ENCODE measurements around the gene HPSE2. TPM values are rescaled to one million over a fixed set of nuclear protein-coding genes. Genes with fewer than 3 reads are reported as not detected.

Gene HPSE2
- total and polyA plus RNA-seq, 2 of the 8 experiments (the other 6 are each of a cell fraction or from before 2014, with no cell fraction given) = 0.41 to 0.58 TPM

DNA sequence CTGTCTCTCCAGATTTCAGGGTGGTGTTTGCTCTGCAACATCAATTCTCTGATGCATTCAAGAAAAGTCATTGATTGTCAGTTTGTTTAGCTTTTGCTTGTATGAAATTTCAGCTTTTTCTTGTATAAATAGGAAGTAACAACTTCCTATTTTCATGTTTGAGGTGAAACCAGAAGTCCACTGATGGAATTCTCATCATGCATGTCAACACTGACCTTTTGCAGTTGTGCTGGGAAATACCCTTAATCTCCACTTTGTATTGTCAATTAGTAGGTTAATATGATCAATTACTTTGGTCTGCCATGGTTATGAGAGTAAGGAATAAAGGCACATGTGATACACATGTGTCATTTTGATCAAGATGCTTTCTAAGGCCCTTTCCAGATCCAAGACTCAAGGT is 580.2 kb downstream of the HPSE2 start:
- H3K79me2 ChIP-seq (ENCODE audit: control insufficient read depth in 1 of 2, insufficient read depth in 2 of 2, low read length in 2 of 2) = no peaks in the 10 kb centered on the region
- no peak overlapping the region for H2BK20ac ChIP-seq (ENCODE audit: low read length)
- TF ChIP-seq YY1 (IDR thresholded peaks at IDR 0.05; ENCODE audit: low read depth, low read length) = no peak
- no peak for TF ChIP-seq KDM4A (IDR thresholded peaks at IDR 0.05; ENCODE audit: low read depth, low read length, severe bottlenecking)
- no peak for TF ChIP-seq RAD21 (IDR thresholded peaks at IDR 0.05 in 1 of 2, conservative IDR thresholded peaks at IDR 0.05 in 1 of 2; ENCODE audit: low read depth in 2 of 2, low read length in 2 of 2)
- no peak for TF ChIP-seq CTBP2 (IDR thresholded peaks at IDR 0.05; ENCODE audit: borderline replicate concordance, insufficient read depth, insufficient read length, low read length)
- TF ChIP-seq POLR2A (IDR thresholded peaks at IDR 0.05; ENCODE audit: control extremely low read depth in 1 of 2, low read depth in 2 of 2, low read length in 2 of 2) = no peak
- TF ChIP-seq, protein P1, sequence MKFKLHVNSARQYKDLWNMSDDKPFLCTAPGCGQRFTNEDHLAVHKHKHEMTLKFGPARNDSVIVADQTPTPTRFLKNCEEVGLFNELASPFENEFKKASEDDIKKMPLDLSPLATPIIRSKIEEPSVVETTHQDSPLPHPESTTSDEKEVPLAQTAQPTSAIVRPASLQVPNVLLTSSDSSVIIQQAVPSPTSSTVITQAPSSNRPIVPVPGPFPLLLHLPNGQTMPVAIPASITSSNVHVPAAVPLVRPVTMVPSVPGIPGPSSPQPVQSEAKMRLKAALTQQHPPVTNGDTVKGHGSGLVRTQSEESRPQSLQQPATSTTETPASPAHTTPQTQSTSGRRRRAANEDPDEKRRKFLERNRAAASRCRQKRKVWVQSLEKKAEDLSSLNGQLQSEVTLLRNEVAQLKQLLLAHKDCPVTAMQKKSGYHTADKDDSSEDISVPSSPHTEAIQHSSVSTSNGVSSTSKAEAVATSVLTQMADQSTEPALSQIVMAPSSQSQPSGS (IDR thresholded peaks at IDR 0.05; ENCODE audit: low read length) = no peak
- TF ChIP-seq CEBPB (IDR thresholded peaks at IDR 0.05; ENCODE audit: low read depth, low read length) = no peak
- no peak for TF ChIP-seq SRF (IDR thresholded peaks at IDR 0.05; ENCODE audit: low read depth, low read length)
- TF ChIP-seq ASH2L (IDR thresholded peaks at IDR 0.05; ENCODE audit: low read length) = no peak
- no peak for TF ChIP-seq JUND (IDR thresholded peaks at IDR 0.05; ENCODE audit: low read length)
- no peak for TF ChIP-seq TCF12 (IDR thresholded peaks at IDR 0.05; ENCODE audit: low read depth, low read length)
- no peak for TF ChIP-seq JUN (IDR thresholded peaks at IDR 0.05; ENCODE audit: low read depth, low read length)
- TF ChIP-seq, protein P2, sequence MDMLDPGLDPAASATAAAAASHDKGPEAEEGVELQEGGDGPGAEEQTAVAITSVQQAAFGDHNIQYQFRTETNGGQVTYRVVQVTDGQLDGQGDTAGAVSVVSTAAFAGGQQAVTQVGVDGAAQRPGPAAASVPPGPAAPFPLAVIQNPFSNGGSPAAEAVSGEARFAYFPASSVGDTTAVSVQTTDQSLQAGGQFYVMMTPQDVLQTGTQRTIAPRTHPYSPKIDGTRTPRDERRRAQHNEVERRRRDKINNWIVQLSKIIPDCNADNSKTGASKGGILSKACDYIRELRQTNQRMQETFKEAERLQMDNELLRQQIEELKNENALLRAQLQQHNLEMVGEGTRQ (IDR thresholded peaks at IDR 0.05; ENCODE audit: low read length) = no peak
- TF ChIP-seq SIX5 (IDR thresholded peaks at IDR 0.05; ENCODE audit: low read depth, low read length) = no peak
- no peak overlapping the region for H4K91ac ChIP-seq (replicated peaks; ENCODE audit: insufficient read length, low read length)
- H3K9ac ChIP-seq (replicated peaks in 1 of 4; ENCODE audit: extremely low read depth in 1 of 4, low read depth in 3 of 4, low read length in 3 of 4) = no peak overlapping the region
- ChIA-PET POLR2A (ENCODE audit: partially characterized antibody) (no interaction called here), CTCF (ENCODE audit: partially characterized antibody) (interaction anchor here (0.5 to 1.4 kb wide), 6 partner anchors 8 to 645 kb away, joined by 3 to 5 read pairs (median 3); no protein-coding TSS in a partner anchor)
- H2BK120ac ChIP-seq (replicated peaks; ENCODE audit: low read depth, low read length) = no peak overlapping the region
- no peak for FAIRE-seq
- H2BK15ac ChIP-seq (ENCODE audit: low read length) = no peak overlapping the region
- H3K27ac ChIP-seq (ENCODE audit: low read depth, low read length) = no peak overlapping the region
- no peak for DNase-seq (ENCODE audit: low read depth in 1 of 2, low spot score in 2 of 2)
- peak overlapping the region; percentile 61; the same call in 1 of the 2 replicates for H2AFZ ChIP-seq (ENCODE audit: low read length)
- H3K23me2 ChIP-seq (ENCODE audit: low read depth, low read length) = no peaks in the 10 kb centered on the region
- H3K23ac ChIP-seq (ENCODE audit: insufficient read length) = no peak overlapping the region
- H3K14ac ChIP-seq (ENCODE audit: insufficient read length) = no peak overlapping the region
- no peak overlapping the region for H4K5ac ChIP-seq (ENCODE audit: insufficient read length, low read depth, low read length)
- no peak overlapping the region for H3K56ac ChIP-seq (replicated peaks; ENCODE audit: insufficient read length, low read depth, low read length)
- no peaks in the 10 kb centered on the region for H4K20me1 ChIP-seq (replicated peaks in 1 of 2; ENCODE audit: control insufficient read depth in 1 of 2, insufficient read depth in 2 of 2, low read length in 2 of 2)
- H2BK12ac ChIP-seq (ENCODE audit: low read depth, low read length) = no peak overlapping the region
- H3K4me2 ChIP-seq (ENCODE audit: insufficient read depth in 1 of 2, low read depth in 2 of 2, low read length in 2 of 2) = no peak overlapping the region
- H3K36me3 ChIP-seq (ENCODE audit: control insufficient read depth in 2 of 4, insufficient read depth in 4 of 4, low read length in 3 of 4) = no peaks in the 10 kb centered on the region
- H3K27me3 ChIP-seq (replicated peaks in 1 of 4; ENCODE audit: control insufficient read depth in 3 of 4, extremely low read depth in 1 of 4, insufficient read depth in 3 of 4, low read length in 3 of 4) = no peaks in the 10 kb centered on the region
- no peak overlapping the region for H2BK5ac ChIP-seq (ENCODE audit: low read depth, low read length)
- no peak overlapping the region for H3K4me3 ChIP-seq (ENCODE audit: extremely low read depth in 1 of 4, insufficient read depth in 2 of 4, low read depth in 3 of 4, low read length in 4 of 4)
- no peaks in the 10 kb centered on the region for H3K4me1 ChIP-seq (replicated peaks in 1 of 4; ENCODE audit: control insufficient read depth in 3 of 4, insufficient read depth in 4 of 4, low read length in 3 of 4)
- H3K4ac ChIP-seq (replicated peaks; ENCODE audit: insufficient read length, low read depth, low read length) = no peak overlapping the region
- no peak overlapping the region for H3K18ac ChIP-seq (ENCODE audit: extremely low read depth, low read length)
- H3K79me1 ChIP-seq (ENCODE audit: low read depth, low read length) = no peaks in the 10 kb centered on the region
- H3K9me3 ChIP-seq (ENCODE audit: insufficient read depth in 2 of 2, low read depth in 1 of 2, low read length in 1 of 2) = no peaks in the 10 kb centered on the region
- no peak overlapping the region for H4K8ac ChIP-seq (ENCODE audit: extremely low read depth, insufficient read depth, low read length)
- H2AK5ac ChIP-seq (ENCODE audit: low read depth, low read length) = no peak overlapping the region

Data from H1 (cell line).